H9 (cell line): Measurements from ENCODE around the gene BRINP2. TPM values are rescaled to one million over a fixed set of nuclear protein-coding genes. Genes with fewer than 3 reads are reported as not detected.

Experiments
- DNase-seq: peaks from one replicate; pipeline ENCODE4 v3.0.0-alpha.2; 2017
- H2AFZ ChIP-seq: one replicate; pipeline ENCODE4 v1.6.1; 2013; ENCODE audit warnings: mild to moderate bottlenecking, low read length, control low read depth, moderate library complexity
- H2AK5ac ChIP-seq: 2 replicates; pipeline ENCODE4 v1.6.1; 2013; ENCODE audit warnings: low read length, control low read depth, mixed read lengths; ENCODE audit not compliant: insufficient read length
- H2BK120ac ChIP-seq: one replicate; pipeline ENCODE4 v1.6.1; 2013; ENCODE audit warnings: low read depth, mild to moderate bottlenecking, low read length, control low read depth, inconsistent platforms; ENCODE audit not compliant: poor library complexity, severe bottlenecking
- H2BK12ac ChIP-seq: 2 replicates; pipeline ENCODE4 v1.6.1; 2013; ENCODE audit warnings: low read length, control low read depth, mixed read lengths, low read depth; ENCODE audit not compliant: insufficient read length
- H2BK15ac ChIP-seq: 2 replicates; pipeline ENCODE4 v1.6.1; 2013; ENCODE audit warnings: low read depth, low read length, control low read depth
- H2BK20ac ChIP-seq: one replicate; pipeline ENCODE4 v1.6.1; 2013; ENCODE audit warnings: low read depth, mild to moderate bottlenecking, low read length, control low read depth, inconsistent platforms; ENCODE audit not compliant: poor library complexity, severe bottlenecking
- H2BK5ac ChIP-seq: 2 replicates; pipeline ENCODE4 v1.6.1; 2013; ENCODE audit warnings: low read length, control low read depth, mixed read lengths; ENCODE audit not compliant: insufficient read length
- H3K14ac ChIP-seq: 2 replicates; pipeline ENCODE4 v1.6.1; 2013; ENCODE audit warnings: low read length, control low read depth; ENCODE audit not compliant: insufficient read depth
- H3K18ac ChIP-seq: 2 replicates; pipeline ENCODE4 v1.6.1; 2013; ENCODE audit warnings: low read depth, mild to moderate bottlenecking, mixed read lengths, low read length, control low read depth; ENCODE audit not compliant: insufficient read length
- H3K23ac ChIP-seq: 2 replicates; pipeline ENCODE4 v1.6.1; 2013; ENCODE audit warnings: low read length, control low read depth, mixed read lengths, low read depth; ENCODE audit not compliant: insufficient read length
- H3K23me2 ChIP-seq: 2 replicates; pipeline ENCODE4 v1.6.1; 2013; ENCODE audit warnings: low read depth, mild to moderate bottlenecking, mixed read lengths, low read length, control low read depth; ENCODE audit not compliant: insufficient read length, poor library complexity, severe bottlenecking
- H3K27ac ChIP-seq: 2 replicates; pipeline ENCODE4 v1.5.1; 2013; ENCODE audit warnings: low read length, control low read depth, mixed read lengths, low read depth; ENCODE audit not compliant: insufficient read length
- H3K27me3 ChIP-seq: 2 replicates; pipeline ENCODE4 v1.6.1; 2013; ENCODE audit warnings: low read length, control low read depth, inconsistent platforms; ENCODE audit not compliant: insufficient read depth
- H3K4ac ChIP-seq: 2 replicates; pipeline ENCODE4 v1.6.1; 2013; ENCODE audit warnings: low read depth, mild to moderate bottlenecking, control low read depth, inconsistent platforms, low read length, moderate library complexity
- H3K4me1 ChIP-seq: 2 replicates; pipeline ENCODE4 v1.6.1; 2013; ENCODE audit warnings: low read length, control low read depth, inconsistent platforms; ENCODE audit not compliant: insufficient read depth
- H3K4me2 ChIP-seq: 2 replicates; pipeline ENCODE4 v1.6.1; 2013; ENCODE audit warnings: low read length, control low read depth, mixed read lengths; ENCODE audit not compliant: insufficient read length, insufficient read depth
- H3K56ac ChIP-seq: 2 replicates; pipeline ENCODE4 v1.6.1; 2013; ENCODE audit warnings: low read depth, mild to moderate bottlenecking, mixed read lengths, low read length, control low read depth; ENCODE audit not compliant: insufficient read length
- H3K79me1 ChIP-seq: 2 replicates; pipeline ENCODE4 v1.6.1; 2013; ENCODE audit warnings: low read depth, mild to moderate bottlenecking, moderate library complexity, low read length, control low read depth, inconsistent platforms; ENCODE audit not compliant: insufficient read depth, poor library complexity, severe bottlenecking
- H3K79me2 ChIP-seq: 2 replicates; pipeline ENCODE4 v1.6.1; 2013; ENCODE audit warnings: low read length, control low read depth, inconsistent platforms; ENCODE audit not compliant: insufficient read depth
- H3K9ac ChIP-seq: 2 replicates; pipeline ENCODE4 v1.6.1; 2013; ENCODE audit warnings: low read length, control low read depth, mixed read lengths; ENCODE audit not compliant: insufficient read length; ENCODE audit errors: extremely low read depth
- H3K9me3 ChIP-seq: one replicate; pipeline ENCODE4 v1.6.1; 2013; ENCODE audit warnings: low read depth, low read length, inconsistent platforms; ENCODE audit not compliant: control insufficient read depth
- H3T11ph ChIP-seq: one replicate; pipeline ENCODE4 v1.6.1; 2013; ENCODE audit warnings: mild to moderate bottlenecking, low read length, control low read depth, inconsistent platforms
- H4K20me1 ChIP-seq: one replicate; pipeline ENCODE4 v1.6.1; 2013; ENCODE audit not compliant: control insufficient read depth, insufficient read length, insufficient read depth
- H4K5ac ChIP-seq: 2 replicates; pipeline ENCODE4 v1.6.1; 2013; ENCODE audit warnings: low read depth, mild to moderate bottlenecking, mixed read lengths, low read length, control low read depth; ENCODE audit not compliant: insufficient read length
- H4K8ac ChIP-seq: replicated peaks from 2 replicates; pipeline ENCODE4 v1.6.1; 2013; ENCODE audit warnings: low read length, control low read depth, mixed read lengths, low read depth; ENCODE audit not compliant: insufficient read length
- H4K91ac ChIP-seq: 2 replicates; pipeline ENCODE4 v1.6.1; 2013; ENCODE audit warnings: low read depth, mild to moderate bottlenecking, moderate library complexity, mixed read lengths, low read length, control low read depth; ENCODE audit not compliant: insufficient read length
- H3K27ac Mint-ChIP-seq, 3 experiments: 2 replicates in 2 of 3; 3 replicates in 1 of 3; pipeline ENCODE4 v1.8.0; 2020 to 2021; ENCODE audit warnings: mixed read lengths in 3 of 3, mild to moderate bottlenecking in 1 of 3, moderate library complexity in 1 of 3
- H3K27me3 Mint-ChIP-seq: 2 replicates; pipeline ENCODE4 v1.8.0; 2021; ENCODE audit warnings: low read depth, mild to moderate bottlenecking, moderate library complexity, mixed read lengths
- H3K36me3 Mint-ChIP-seq, 3 experiments: 2 replicates in 2 of 3; 3 replicates in 1 of 3; pipeline ENCODE4 v1.8.0; 2020 to 2021; ENCODE audit warnings: low read depth in 3 of 3, mixed read lengths in 3 of 3; ENCODE audit not compliant: insufficient read depth in 1 of 3
- H3K4me1 Mint-ChIP-seq, 2 experiments: 2 replicates each; pipeline ENCODE4 v1.8.0; 2020; ENCODE audit warnings: mixed read lengths in 2 of 2
- H3K4me3 Mint-ChIP-seq, 2 experiments: 2 replicates in 1 of 2; 3 replicates in 1 of 2; pipeline ENCODE4 v1.8.0; 2020 to 2021; ENCODE audit warnings: mild to moderate bottlenecking in 2 of 2, mixed read lengths in 2 of 2, moderate library complexity in 1 of 2
- H3K9me3 Mint-ChIP-seq, 2 experiments: 2 replicates in 1 of 2; 3 replicates in 1 of 2; pipeline ENCODE4 v1.8.0; 2020; ENCODE audit warnings: mild to moderate bottlenecking in 2 of 2, mixed read lengths in 2 of 2, moderate library complexity in 1 of 2
- CTCF ChIP-seq: fragments of 200-600 bp; sonication (generic); conservative IDR thresholded peaks from 3 replicates; pipeline ENCODE4 v1.8.0; 2021; ENCODE audit warnings: antibody characterized with exemption, mild to moderate bottlenecking
- whole genome bisulfite sequencing: extraction: QIAGEN DNeasy Blood & Tissue Kit; methylation state at CpG from one replicate; pipeline ENCODE4 v1.1.7; 2013; ENCODE audit warnings: missing lambda C conversion rate, low lambda C conversion rate, mixed read lengths; ENCODE audit not compliant: insufficient read length; ENCODE audit errors: extremely low coverage; 5-methylcytosine and 5-hydroxymethylcytosine counted together
- total RNA-seq: library from RNA; stranded (reverse); gene quantifications from 2 replicates; pipeline ENCODE4 v1.2.1, GENCODE V29; 2021

Gene BRINP2
- total RNA-seq, 1 experiment from 2014 or later, result not detected

DNA sequence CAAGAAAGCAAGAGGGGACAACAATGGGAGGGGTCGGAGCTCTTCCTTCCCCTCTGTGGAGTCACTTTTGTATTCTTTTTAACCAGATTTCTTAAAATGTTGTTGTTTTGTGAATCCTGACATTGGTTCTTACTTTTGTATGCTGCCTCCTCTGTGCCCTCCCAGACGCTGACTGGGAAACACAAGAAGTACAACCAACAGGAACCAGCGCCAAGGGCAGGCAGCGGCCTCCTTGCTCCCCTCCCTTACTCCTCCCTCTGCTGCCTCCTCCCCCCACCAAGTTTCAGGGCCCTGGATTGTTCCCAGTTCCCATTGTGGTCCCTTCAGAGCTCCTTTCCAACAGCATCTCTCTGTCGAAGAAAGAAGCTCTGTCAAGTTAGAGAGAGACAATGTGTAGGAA lies 111.1 kb downstream of the BRINP2 start:
- Histone ChIP-seq H3K79me1 (no peaks in the 10 kb centered on the region), H3K27me3 (no peaks in the 10 kb centered on the region), H2AK5ac (no peak overlapping the region), H4K91ac (no peak overlapping the region), H4K8ac (no peak overlapping the region), H3K18ac (no peak overlapping the region), H3K23me2 (no peaks in the 10 kb centered on the region), H3K4me1 (no peaks in the 10 kb centered on the region), H3K9me3 (no peaks in the 10 kb centered on the region), H4K20me1 (no peaks in the 10 kb centered on the region), H2BK20ac (no peak overlapping the region), H3T11ph (no peak overlapping the region), H3K56ac (no peak overlapping the region), H3K9ac (no peak overlapping the region), H2BK12ac (no peak overlapping the region), H3K23ac (no peak overlapping the region), H2BK5ac (no peak overlapping the region), H2BK120ac (no peak overlapping the region), H2BK15ac (no peak overlapping the region), H3K4me2 (no peak overlapping the region), H2AFZ (no peak overlapping the region), H3K14ac (no peak overlapping the region), H3K79me2 (no peaks in the 10 kb centered on the region), H3K4ac (no peak overlapping the region), H3K27ac (no peak overlapping the region), H4K5ac (no peak overlapping the region)
- no CpG with 5 or more reads among the region's 5 CpGs for WGBS
- no peaks in the 10 kb centered on the region for H3K9me3 Mint-ChIP-seq
- H3K4me3 Mint-ChIP-seq, result no peak overlapping the region
- H3K27me3 Mint-ChIP-seq, result peaks cover 5% of the 10 kb centered on the region
- H3K27ac Mint-ChIP-seq, result no peak overlapping the region
- no peak for DNase-seq
- no peaks in the 10 kb centered on the region for H3K36me3 Mint-ChIP-seq
- no peak for TF ChIP-seq CTCF
- H3K4me1 Mint-ChIP-seq, result peaks cover 8 to 15% of the 10 kb centered on the region in 2 experiments
